ENCODE data around the gene GRXCR2. TPM values are rescaled to one million over a fixed set of nuclear protein-coding genes. Genes with fewer than 3 reads are reported as not detected.
"Not testable (repeated sequence)": the region's sequence is repeated elsewhere in the genome, so short reads cannot be mapped to it uniquely, and the experiment has no call there.

The GRXCR2 gene, protein sequence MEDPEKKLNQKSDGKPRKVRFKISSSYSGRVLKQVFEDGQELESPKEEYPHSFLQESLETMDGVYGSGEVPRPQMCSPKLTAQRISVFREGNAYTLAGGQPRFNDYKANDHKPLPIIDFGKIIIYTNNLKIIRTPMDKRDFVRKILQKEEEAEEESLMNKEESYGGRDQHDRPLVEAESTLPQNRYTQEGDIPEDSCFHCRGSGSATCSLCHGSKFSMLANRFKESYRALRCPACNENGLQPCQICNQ
- total RNA-seq (2014; rRNA removed; shearing (Covaris generic)), result not detected in 2 replicates

DNA sequence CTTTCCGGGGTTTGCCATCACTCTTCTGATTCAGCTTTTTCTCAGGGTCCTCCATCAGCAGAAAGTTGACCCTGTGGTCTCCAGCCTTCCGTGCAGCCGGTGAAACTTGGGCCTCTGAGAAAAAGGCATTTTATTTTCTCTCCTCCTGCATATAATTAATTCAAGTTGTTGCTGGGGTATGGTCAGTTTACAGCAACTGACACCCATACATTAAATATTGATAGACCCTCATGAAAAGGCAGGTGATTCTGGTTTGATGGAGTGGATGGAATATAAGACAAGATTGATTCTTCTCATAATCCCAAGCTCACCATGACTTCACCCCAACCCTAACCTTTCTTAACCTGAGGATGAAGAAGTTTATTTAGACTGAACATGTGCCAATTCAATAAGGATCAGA, at the start of gene GRXCR2:
Gene GRXCR2 (minus strand): TSS at position 101 of the 400 bp plus-strand sequence. CDS start 46 bp downstream, at position 55.
- no peak for DNase-seq (ENCODE audit: low read depth)

DNA sequence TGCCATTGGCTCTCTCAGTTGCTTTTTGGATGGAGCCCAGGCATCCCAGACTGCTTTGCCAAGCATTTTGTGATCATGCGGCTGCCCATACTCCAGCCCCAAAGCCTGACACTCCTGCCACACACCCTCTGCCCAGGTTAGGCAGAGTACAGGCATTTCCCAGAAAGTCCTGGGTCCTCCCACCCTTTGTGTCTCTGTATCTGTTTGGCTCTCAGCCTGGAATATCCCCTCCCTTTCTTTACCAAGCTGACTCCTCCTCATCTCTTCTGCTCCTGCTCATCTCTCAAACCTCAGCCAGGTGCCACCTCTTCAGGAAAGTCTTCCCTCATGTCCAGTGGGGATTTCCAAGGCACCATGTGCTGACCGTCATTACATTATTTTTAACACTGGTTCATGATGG, 49.2 kb upstream of the GRXCR2 start:
- peak; percentile 9 for DNase-seq (ENCODE audit: low read depth)

DNA sequence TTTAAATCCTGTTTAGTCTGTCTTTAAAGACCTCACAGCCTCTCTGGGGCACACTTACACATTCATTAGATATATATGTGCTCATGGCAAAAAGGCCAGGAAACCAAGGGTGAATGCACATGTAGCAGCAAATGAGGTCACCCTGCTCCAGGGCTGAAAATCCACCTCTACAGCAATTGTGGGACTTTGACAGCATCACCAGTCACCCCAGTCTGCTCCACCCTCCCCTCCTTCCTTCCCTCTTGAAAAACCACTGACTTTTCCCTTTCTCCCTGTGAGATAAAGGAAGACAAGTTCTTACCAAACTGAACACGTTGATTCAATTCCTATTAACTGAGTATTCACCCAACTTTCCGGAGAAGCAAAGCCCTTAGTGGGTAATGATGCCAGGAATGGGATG, 48.4 kb upstream of the GRXCR2 start:
- DNase-seq (ENCODE audit: low read depth), result peak; percentile 84

DNA sequence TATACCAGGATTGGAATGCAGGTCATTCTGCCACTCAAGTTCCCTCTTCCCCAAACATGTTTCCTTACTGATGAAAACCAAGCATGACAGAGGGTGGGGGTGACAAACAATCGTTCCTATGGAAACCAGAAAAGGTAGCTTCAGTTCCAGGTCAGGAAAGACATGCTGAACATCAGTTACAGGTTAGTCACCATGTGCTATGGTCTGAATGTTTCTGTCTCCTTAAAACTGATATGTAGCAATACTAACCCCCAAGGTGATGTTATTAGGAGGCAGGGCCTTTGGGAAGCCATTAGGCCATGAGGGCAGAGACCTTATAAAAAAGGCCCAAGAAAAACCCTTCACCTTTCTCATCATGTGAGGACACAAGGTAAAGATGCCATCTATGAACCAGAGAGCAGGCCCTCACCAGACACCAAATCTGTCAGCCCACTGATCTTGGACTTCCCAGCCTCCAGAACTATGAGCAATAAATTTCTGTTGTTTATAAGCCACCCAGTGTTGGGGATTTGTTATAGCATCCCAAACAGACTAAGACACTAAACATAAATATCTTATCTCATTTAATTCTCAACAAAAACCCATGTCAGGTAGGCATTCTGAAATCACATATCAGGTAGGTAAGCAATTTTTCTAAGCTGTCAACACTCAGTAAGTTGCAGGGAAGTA, 47.9 kb upstream of the GRXCR2 start:
- DNase-seq (ENCODE audit: low read depth), result peak; percentile 8

DNA sequence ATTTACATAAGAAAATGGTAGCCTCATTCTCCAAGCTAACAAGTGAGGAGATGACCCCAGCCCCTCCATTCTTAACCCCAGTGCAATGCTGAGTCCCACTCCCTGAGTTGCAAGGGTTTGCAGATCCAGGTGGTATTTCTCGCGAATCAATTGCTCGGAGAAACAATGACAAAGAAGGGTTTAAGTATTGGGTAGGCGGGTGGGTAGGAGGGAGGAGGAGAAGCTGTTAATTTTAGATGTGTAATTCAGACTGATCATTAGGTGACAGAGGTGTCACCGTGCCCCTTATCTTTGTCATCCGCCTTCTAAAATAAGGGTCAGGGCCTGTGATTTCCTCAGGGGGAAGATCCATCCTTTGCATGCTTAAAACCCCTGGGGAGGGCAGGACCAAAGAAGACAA, 46.6 kb upstream of the GRXCR2 start:
- no peak for DNase-seq (ENCODE audit: low read depth)

DNA sequence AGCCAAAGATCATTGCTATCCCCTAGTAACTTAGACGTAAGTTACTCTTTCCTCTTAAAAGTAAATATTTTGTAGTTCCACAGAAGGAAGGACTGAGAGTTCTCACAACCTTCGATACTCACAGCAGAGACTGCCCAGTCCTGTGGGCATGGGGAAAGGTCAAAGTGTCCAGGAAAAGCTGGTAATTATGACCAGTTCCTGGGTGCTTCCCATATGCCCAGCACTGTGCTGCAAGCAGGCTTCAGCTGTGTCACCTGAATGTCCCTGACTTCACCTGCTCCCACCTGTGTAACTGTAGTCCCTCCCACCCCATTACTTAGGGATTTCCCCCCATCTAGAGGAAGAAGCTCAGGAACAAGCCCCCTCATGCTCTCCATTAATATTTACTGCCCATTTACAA, 45.6 kb upstream of the GRXCR2 start:
- DNase-seq (ENCODE audit: low read depth), result no peak

DNA sequence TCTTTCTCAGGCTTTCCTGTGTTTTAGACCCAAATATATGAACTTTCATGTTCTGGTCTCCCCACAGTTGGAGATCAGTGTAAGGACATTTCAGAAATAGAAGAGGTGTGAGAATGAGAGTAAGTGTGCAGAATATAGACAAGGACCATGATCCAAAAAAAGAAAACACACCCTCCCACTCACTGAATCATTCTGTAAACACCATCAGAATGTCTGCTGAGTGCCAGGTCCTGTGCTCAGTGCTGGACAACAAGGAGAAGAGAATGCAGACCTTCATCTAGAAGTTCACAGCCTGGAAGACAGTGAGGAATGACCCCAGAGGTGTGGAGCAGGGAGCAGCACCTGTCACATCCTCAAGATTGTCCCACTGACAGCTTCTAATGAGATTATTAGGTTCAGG, 44.5 kb upstream of the GRXCR2 start:
- DNase-seq (ENCODE audit: low read depth), result no peak

DNA sequence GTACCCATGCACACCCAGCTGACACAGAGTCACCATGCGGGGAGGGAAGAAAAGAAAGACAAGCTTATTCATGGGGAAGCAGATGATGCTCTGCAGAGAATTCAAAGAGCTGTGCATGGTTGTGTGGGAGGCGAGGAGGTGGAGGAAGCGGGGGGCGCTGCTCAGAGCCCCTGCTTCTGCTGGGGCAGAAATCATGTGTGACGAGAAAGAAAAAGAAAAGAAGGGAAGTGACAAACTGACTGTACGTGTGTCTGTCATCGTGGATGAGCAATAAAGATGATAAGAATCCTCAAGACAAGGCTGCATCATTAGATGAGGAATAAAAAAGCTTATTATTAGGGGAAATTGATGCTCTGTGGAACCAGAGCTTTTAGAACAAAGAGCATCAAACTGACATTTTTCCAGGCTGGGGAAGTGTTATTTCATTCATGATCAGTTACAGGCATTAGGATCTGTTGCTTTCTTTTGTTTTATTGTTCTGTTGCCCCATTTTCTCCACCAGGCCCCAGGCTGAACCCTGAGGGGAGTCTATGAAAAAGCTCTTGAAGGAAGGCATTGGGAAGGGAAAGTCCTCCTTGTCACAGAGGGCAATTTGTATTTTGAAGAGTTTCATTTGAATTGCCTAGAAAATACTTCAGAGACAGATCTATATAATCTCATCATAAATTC, 43.3 kb upstream of the GRXCR2 start:
- no peak for DNase-seq (ENCODE audit: low read depth)

DNA sequence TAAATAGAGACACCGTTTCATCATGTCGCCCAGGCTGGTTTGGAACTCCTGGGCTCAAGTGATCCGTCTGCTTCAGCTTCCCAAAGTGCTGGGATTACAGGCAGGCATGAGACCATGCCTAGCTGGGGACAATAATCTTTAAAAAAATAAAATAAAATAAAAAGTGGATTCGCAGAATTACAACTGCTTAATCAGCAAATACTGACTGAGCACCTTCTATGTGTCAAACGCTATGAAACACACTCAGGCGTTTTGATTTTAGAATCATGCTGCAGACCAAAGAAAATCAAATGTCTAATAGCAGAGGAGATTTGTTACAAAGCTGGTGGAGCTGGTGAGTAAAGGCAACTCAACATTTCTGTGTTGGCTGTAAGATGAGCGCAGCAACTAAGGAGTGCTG, 40.9 kb upstream of the GRXCR2 start:
- DNase-seq (ENCODE audit: low read depth), result no peak

DNA sequence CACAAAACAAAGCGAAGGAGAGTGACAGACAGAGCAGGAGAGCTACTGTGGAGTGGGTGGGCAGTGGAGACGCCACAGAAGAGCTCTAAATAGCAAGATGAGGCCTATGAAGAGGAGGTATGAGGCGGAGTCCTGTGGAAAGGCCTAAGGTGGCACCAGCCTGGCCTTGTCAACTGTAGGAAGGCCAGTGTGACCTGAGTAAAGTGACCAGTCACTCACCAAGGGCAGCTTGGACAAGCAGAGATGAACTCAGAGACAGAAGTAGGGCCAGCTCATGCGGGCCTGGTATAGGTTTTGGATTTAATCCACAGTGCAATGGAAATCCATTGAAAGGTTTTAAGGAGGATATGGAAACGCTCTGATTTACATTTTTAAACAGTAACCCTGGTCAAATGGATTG, 39.8 kb upstream of the GRXCR2 start:
- no peak for DNase-seq (ENCODE audit: low read depth)

DNA sequence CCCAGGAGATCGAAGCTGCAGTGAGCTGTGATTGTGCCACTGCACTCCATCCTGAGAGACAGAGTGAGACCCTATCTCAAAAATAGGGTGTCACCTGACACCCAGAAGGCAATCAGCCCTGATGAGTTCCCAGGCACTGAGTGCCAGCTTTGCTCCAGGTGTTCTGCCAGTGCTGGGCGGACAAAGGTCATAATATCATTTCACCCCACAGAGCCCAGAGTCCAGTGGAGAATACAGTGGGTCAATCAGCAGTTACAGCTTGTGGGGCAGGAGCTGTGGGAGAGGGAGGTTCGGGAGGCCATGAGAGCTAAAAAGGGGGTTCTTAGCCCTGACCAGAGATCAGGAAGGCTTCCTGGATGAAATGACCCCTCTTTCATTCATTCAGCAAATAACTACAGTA, 39.2 kb upstream of the GRXCR2 start:
- no peak for DNase-seq (ENCODE audit: low read depth)

DNA sequence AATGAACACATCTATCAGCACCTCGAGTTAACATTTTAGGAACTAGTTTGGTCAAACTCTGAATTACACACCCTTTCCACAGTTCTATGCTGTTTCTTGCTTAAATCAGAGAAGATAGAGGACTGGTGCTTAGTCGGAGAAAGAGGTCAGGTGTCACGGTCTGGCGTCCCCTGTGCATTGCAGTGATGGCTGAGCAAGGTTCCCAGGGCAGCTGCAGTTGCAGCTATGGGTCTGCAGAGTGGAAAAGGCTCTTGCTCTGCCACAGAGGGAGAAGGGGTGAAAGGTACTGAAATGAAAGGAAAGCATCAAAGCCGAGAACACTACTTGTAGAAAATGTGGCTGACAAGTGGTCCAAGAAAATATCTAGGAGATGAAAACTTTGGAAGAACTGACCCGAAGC, 38.4 kb upstream of the GRXCR2 start:
- no peak for DNase-seq (ENCODE audit: low read depth)

DNA sequence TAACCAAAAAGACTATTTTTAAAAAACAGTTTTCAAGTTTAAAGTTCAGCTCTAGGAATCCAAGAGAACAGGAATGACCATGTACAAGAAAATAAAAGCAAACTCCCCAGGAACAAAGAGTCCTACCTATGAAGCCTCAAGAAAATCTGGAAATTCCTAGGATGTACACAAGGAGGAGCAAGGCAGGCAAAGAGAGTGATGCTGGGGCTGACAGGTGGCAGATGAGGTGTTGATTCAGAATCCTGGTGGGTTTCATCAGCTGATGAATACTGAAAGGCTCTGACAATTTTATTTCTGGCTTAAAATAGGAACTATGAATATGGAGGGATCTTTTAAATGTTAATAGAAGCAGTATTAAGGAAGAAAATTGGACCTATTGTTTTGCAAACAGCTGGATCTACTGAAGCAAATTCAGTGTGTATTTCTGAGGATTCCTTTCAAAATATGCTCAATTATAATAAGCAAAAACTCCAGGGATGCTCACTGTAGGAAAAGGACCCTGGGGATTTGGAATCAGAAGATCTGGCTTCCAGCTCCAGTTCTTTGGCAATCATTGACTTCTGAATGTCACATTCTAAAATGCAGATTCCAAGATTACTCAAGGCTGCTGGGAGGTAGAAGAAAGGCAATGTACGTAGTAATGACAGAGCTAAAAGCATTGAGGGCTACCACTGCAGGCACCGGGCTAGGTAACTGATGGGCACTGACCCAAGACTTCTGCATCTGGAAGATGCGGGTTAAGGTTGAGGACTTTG, 35.6 kb upstream of the GRXCR2 start:
- peak; percentile 15 for DNase-seq (ENCODE audit: low read depth)

DNA sequence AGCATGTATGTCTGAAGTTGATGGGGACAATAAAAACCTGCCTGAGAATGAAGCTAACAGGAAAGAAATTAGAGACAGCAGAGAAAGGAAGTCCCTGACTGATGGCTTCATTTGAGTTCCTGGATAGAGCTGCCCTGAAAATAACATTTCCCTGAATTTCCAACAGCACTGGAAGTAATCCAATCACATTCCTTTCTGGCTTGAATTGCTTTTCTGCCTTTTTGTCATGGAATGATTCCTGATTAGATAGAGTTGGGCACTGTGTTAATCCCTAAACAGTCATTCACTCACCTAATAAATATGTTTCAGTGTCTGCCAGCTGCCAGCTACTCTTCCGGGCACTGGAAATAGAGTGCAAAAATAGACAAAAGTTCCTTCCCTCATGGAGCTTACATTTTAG, 33.6 kb upstream of the GRXCR2 start:
- no peak for DNase-seq (ENCODE audit: low read depth)

DNA sequence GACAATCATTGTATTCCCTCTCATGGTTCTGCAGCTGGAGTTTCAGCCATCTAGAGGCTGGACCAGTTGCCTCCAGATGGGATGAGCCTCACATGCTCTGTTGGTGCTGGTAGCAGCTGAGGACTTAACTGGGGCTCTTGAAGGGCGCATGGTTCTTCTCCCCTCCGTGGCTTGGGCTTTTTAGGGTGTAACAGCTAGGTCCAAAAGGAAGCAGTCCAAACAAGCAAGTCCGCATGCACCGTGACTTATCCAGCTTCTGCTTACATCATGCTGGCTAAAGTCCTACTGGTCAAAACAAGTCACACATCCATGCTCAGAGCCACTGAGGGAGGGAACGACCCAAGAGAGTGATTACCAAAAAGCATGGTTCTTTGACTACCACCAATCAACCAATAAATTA, 31.9 kb upstream of the GRXCR2 start:
- no peak for DNase-seq (ENCODE audit: low read depth)

DNA sequence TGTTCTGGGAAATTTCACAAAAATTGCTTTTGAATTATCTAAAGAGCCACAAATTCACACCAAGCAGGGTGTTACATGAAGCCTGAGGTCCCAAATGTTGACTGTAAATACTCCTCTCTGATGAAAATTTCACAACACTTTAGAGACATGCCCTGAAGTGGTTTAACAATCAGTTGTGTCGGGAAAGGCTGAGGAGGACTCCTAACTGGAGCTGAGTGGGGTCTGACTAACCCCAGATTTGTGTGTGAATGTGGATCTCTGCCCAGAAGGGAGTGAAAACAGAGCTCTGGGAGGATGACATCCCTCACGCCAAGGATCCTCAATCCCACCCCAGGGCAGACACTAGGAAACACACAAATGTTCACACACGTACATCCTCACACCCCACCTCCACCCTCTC, 31.1 kb upstream of the GRXCR2 start:
- DNase-seq (ENCODE audit: low read depth), result peak; percentile 69

DNA sequence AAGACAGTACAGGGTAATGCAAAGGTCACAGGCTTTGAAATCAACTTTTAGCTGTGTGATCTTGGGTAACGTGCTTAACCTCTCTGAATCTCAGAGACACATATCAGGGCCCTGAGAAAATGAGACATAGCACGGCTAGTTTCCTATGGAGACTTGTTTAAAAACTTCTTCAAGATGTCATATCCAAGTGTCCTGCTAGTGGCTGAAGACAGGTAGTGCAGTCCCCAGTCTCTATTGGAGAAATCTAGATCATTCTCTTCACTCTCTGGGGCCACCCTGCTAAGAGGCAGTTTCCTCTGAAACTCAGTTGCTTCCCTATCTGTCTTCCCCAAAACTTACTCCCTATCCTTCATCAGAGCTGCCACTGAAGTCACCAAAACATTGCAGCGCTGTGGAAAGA, 30.3 kb upstream of the GRXCR2 start:
- peak; percentile 7 for DNase-seq (ENCODE audit: low read depth)

DNA sequence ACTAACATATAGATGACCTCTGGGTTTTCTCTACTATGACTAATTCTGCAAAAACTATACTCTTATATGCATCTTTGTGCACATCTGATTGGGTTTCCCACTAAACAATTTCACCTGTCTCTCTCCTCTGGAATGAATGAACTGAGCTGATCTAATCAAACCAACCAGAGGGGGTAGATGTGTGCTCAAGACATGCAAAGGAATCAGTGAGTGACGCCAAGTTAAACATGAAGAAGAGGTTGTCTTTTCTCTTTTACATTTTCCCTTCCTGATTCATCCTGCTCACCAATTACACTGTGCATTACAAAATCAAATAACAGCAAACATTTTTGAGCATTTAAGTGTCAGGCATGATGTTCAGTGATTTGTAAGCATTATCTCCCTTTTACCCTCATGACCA, 29.6 kb upstream of the GRXCR2 start:
- DNase-seq (ENCODE audit: low read depth), result no peak

DNA sequence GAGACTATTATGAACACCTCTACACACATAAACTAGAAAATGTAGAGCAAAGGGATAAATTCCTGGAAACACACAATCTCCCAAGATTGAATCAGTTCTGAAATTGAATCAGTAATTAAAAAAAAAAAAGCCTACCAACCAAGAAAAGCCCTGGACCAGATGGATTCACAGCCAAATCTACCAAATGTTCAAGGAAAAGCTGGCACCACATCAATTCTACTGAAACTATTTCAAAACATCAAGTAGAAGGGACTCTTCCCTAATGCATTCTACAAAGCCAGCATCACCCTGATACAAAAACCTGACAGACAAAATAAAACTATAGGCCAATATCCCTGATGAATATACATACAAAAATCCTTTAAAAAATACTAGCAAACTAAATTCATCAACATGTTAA, 25.4 kb upstream of the GRXCR2 start:
- no peak for DNase-seq (ENCODE audit: low read depth)

DNA sequence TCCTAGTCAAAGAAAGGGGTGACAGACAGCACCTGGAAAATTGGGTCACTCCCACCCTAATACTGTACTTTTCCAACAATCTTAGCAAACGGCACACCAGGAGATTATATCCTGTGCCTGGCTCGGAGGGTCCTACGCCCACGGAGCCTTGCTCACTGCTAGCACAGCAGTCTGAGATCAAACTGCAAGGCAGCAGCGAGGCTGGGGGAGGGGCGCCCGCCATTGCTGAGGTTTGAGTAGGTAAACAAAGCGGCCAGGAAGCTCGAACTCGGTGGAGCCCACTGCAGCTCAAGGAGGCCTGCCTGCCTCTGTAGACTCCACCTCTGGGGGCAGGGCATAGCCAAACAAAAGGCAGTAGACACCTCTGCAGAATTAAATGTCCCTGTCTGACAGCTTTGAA, 18.6 kb upstream of the GRXCR2 start:
- not testable (repeated sequence) for DNase-seq (ENCODE audit: low read depth)

DNA sequence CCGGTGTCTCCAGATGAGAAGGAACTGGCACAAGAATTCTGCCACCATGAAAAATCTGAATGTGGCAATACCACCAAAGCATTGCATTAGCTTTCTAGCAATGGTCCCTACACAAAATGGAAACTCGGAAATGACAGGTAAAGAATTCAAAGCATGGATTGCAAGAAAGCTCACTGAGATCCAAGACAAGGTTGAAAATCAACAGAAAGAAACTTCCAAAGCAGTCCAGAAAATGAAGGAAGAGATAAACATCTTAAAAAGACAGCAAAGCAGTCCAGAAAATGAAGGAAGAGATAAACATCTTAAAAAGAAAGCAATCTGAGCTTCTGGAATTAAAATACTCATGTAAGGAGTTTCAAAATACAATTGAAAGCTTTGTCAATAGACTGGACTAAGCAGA, 16.8 kb upstream of the GRXCR2 start:
- no peak for DNase-seq (ENCODE audit: low read depth)

DNA sequence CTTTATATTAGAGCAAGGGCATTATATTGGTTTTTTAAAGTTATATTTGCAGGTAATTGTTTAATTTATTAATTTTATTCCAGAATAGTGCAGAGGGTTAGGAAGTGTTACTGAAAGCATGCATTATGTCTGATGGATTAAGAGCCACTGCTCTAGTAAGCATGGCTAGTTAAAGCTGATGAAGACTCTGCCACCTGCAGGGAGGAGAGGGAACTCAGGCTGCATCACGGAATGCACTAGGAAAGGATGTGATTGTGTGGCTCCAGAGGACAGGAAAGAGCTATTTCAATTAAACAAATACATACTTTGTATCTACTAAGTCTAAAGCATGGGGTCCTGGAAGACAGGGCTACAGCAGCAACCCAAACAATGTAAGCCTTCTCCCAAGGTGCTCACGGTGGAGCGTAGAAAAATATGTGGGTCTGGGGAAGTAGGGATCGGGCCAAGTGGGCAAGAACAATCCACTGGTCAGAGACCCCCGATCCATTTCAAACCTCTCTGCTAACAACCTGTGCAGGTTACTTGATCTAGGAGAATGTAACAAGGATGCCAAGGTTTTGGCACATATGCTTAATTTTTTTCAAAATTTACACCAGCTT, 15.3 kb upstream of the GRXCR2 start:
- DNase-seq (ENCODE audit: low read depth), result peak; percentile 63

Measured in M059J (cell line).